Panc1 (cell line): ENCODE measurements around the gene TIGAR. TPM values are rescaled to one million over a fixed set of nuclear protein-coding genes. Genes with fewer than 3 reads are reported as not detected.

Source experiments
- ATAC-seq: fragments of 200-7000 bp; cut with Tn5 transposase; 2 replicates; pipeline ENCODE4 v1.9.1; 2020; ENCODE audit warnings: mild to moderate bottlenecking, moderate library complexity
- BruUV-seq: library from RNA; stranded (reverse); fragments of 400-500 nt; replicated peaks from 2 replicates; lab custom pipeline; 2021; lab: Mats Ljungman, UMichigan
- CTCF ChIA-PET: fragments of 300-600 bp; sonication (Branson Sonifier 250); formaldehyde crosslinking; loops from one replicate; lab custom pipeline; 2022; ENCODE audit warnings: antibody characterized with exemption; lab: Charles Lee
- POLR2A ChIA-PET: fragments of 300-600 bp; sonication (Branson Sonifier 250); formaldehyde crosslinking; loops from one replicate; lab custom pipeline; 2022; ENCODE audit warnings: antibody characterized with exemption; lab: Charles Lee
- DNase-seq: peaks from one replicate; pipeline ENCODE4 v3.0.0-alpha.2; 2010; ENCODE audit warnings: low read depth, low spot score
- H3K27ac ChIP-seq: 2 replicates; pipeline ENCODE4 v1.5.1; 2011; ENCODE audit warnings: mild to moderate bottlenecking, low read length, inconsistent platforms
- H3K27me3 ChIP-seq: fragments of 200-500 bp; sonication (Bioruptor generic); 2 replicates; pipeline ENCODE4 v1.6.0; 2014; ENCODE audit warnings: low read length, inconsistent platforms; ENCODE audit not compliant: control insufficient read depth, insufficient read depth
- H3K36me3 ChIP-seq: fragments of 200-500 bp; sonication (Bioruptor generic); 2 replicates; pipeline ENCODE4 v1.5.1; 2014; ENCODE audit warnings: inconsistent platforms, mild to moderate bottlenecking, low read length, moderate library complexity; ENCODE audit not compliant: control insufficient read depth, insufficient read depth
- H3K4me1 ChIP-seq: 2 replicates; pipeline ENCODE4 v1.5.1; 2011; ENCODE audit warnings: inconsistent platforms, mild to moderate bottlenecking, low read length, moderate library complexity; ENCODE audit not compliant: control insufficient read depth, insufficient read depth
- H3K4me3 ChIP-seq, 2 experiments: 2 replicates each; pipeline ENCODE4 v1.5.1; 2011 to 2012; ENCODE audit warnings: low read depth in 2 of 2, low read length in 2 of 2, mild to moderate bottlenecking in 2 of 2, inconsistent platforms in 1 of 2, moderate library complexity in 1 of 2
- H3K9me3 ChIP-seq: fragments of 200-500 bp; sonication (Bioruptor generic); 2 replicates; pipeline ENCODE4 v1.5.1; 2014; ENCODE audit warnings: low read depth, mild to moderate bottlenecking, inconsistent platforms, low read length, moderate library complexity; ENCODE audit not compliant: control insufficient read depth, insufficient read depth
- CTCF ChIP-seq: fragments of 450-650 bp; IDR thresholded peaks from 2 replicates; pipeline ENCODE4 v1.5.1; 2017; ENCODE audit warnings: mild to moderate bottlenecking
- POLR2AphosphoS5 ChIP-seq: IDR thresholded peaks from 2 replicates; pipeline ENCODE4 v1.6.1; 2012; ENCODE audit warnings: mild to moderate bottlenecking, low read depth, low read length, moderate library complexity
- SIN3A ChIP-seq: IDR thresholded peaks from 2 replicates; pipeline ENCODE4 v1.6.1; 2012; ENCODE audit warnings: low read depth, mild to moderate bottlenecking, low read length, moderate library complexity, borderline replicate concordance; ENCODE audit not compliant: insufficient read depth
- TCF7L2 ChIP-seq: IDR thresholded peaks from 2 replicates; pipeline ENCODE4 v1.6.1; 2011; ENCODE audit warnings: mild to moderate bottlenecking, low read depth, low read length, inconsistent platforms
- in situ Hi-C: cut with HindIII; loops from 2 replicates; pipeline ENCODE4 v1.10.0; 2016; ENCODE audit warnings: low sequenced_read_pairs, low pct_unique_long_range_greater_than_20kb
- intact Hi-C: fragments of 100-400 bp; cut with micrococcal nuclease; formaldehyde crosslinking; loops from one replicate; pipeline ENCODE4 v1.10.0; 2022; ENCODE audit not compliant: unreplicated experiment
- total RNA-seq: library from RNA; stranded (reverse); gene quantifications from one replicate; pipeline ENCODE4 v1.2.1, GENCODE V29; 2021; ENCODE audit not compliant: unreplicated experiment
- TF ChIP-seq, protein P1 (sequence below), 2 experiments: IDR thresholded peaks; 2 replicates each; pipeline ENCODE4 v1.6.1; 2011 to 2012; ENCODE audit warnings: low read depth in 2 of 2, control low read depth in 1 of 2, low read length in 1 of 2, mild to moderate bottlenecking in 1 of 2, moderate library complexity in 1 of 2; ENCODE audit not compliant: insufficient read depth in 1 of 2

TIGAR gene
- total RNA-seq, 1 experiment from 2014 or later: 17.4 TPM

GRCh38 chr12:4302881-4303280 is 18.1 kb upstream of the TIGAR start:
- POLR2A ChIA-PET: interaction anchor here (0.6 kb wide), 1 partner anchor 27 kb away, joined by 6 read pairs; no protein-coding TSS in a partner anchor
- ATAC-seq: no peak
- in situ Hi-C loops: no loop called here

GRCh38 chr12:4303750-4304149 is 17.3 kb upstream of the TIGAR start:
- TF ChIP-seq, protein P1, sequence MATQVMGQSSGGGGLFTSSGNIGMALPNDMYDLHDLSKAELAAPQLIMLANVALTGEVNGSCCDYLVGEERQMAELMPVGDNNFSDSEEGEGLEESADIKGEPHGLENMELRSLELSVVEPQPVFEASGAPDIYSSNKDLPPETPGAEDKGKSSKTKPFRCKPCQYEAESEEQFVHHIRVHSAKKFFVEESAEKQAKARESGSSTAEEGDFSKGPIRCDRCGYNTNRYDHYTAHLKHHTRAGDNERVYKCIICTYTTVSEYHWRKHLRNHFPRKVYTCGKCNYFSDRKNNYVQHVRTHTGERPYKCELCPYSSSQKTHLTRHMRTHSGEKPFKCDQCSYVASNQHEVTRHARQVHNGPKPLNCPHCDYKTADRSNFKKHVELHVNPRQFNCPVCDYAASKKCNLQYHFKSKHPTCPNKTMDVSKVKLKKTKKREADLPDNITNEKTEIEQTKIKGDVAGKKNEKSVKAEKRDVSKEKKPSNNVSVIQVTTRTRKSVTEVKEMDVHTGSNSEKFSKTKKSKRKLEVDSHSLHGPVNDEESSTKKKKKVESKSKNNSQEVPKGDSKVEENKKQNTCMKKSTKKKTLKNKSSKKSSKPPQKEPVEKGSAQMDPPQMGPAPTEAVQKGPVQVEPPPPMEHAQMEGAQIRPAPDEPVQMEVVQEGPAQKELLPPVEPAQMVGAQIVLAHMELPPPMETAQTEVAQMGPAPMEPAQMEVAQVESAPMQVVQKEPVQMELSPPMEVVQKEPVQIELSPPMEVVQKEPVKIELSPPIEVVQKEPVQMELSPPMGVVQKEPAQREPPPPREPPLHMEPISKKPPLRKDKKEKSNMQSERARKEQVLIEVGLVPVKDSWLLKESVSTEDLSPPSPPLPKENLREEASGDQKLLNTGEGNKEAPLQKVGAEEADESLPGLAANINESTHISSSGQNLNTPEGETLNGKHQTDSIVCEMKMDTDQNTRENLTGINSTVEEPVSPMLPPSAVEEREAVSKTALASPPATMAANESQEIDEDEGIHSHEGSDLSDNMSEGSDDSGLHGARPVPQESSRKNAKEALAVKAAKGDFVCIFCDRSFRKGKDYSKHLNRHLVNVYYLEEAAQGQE (IDR thresholded peaks at IDR 0.05; ENCODE audit: insufficient read depth in 1 of 2, low read depth in 2 of 2, low read length in 1 of 2): no peak
- TF ChIP-seq POLR2AphosphoS5 (no peak), CTCF (no peak), TCF7L2 (no peak), SIN3A (no peak)
- Histone ChIP-seq H3K36me3 (no peaks in the 10 kb centered on the region), H3K4me3 (no peak overlapping the region), H3K4me1 (no peaks in the 10 kb centered on the region), H3K27me3 (peaks cover 2% of the 10 kb centered on the region; the same call in 1 of the 2 replicates), H3K27ac (no peak overlapping the region), H3K9me3 (no peaks in the 10 kb centered on the region)
- in situ Hi-C loops (no loop called here), intact Hi-C loops (no loop called here)
- CTCF ChIA-PET: no interaction called here
- no TSS peak for BruUV-seq
- ATAC-seq (no peak), DNase-seq (no peak)
- POLR2A ChIA-PET: no interaction called here

More at GRCh38 chr12:4302881-4303280, 18.1 kb upstream of the TIGAR start:
- BruUV-seq: no TSS peak
- H3K4me1 ChIP-seq: no peaks in the 10 kb centered on the region
- DNase-seq: no peak
- TF ChIP-seq TCF7L2: no peak
- TF ChIP-seq POLR2AphosphoS5: no peak
- no peak for TF ChIP-seq CTCF
- TF ChIP-seq SIN3A: no peak
- TF ChIP-seq, protein P1 (IDR thresholded peaks at IDR 0.05; ENCODE audit: insufficient read depth in 1 of 2, low read depth in 2 of 2, low read length in 1 of 2): no peak
- no peak overlapping the region for H3K27ac ChIP-seq
- peaks cover 2% of the 10 kb centered on the region; the same call in 1 of the 2 replicates for H3K27me3 ChIP-seq
- no peak overlapping the region for H3K4me3 ChIP-seq
- no peaks in the 10 kb centered on the region for H3K36me3 ChIP-seq
- no peaks in the 10 kb centered on the region for H3K9me3 ChIP-seq
- intact Hi-C loops: no loop called here
- CTCF ChIA-PET: interaction anchor here (0.6 kb wide), 1 partner anchor 110 kb away, joined by 3 read pairs; no protein-coding TSS in a partner anchor
